Vagina (tissue), 2 donors: ENCODE measurements around the gene MTCL1.

ENCODE experiments used
- POLR2A ChIP-seq, 2 donors: fragments of 450-650 bp; IDR thresholded peaks; one replicate each; pipeline ENCODE4 v1.6.1; 2017; ENCODE audit warnings: antibody characterized with exemption in 2 of 2, mild to moderate bottlenecking in 2 of 2, moderate library complexity in 2 of 2
- TF ChIP-seq, protein P1 (sequence below), 3 experiments: fragments of 450-650 bp in 2 of 3; fragments of 200-600 bp in 1 of 3; sonication (generic) in 1 of 3; IDR thresholded peaks; one replicate each; pipeline ENCODE4 v1.5.1; 2017 to 2019; ENCODE audit warnings: antibody characterized with exemption in 3 of 3, mild to moderate bottlenecking in 2 of 3, moderate library complexity in 2 of 3

DNA sequence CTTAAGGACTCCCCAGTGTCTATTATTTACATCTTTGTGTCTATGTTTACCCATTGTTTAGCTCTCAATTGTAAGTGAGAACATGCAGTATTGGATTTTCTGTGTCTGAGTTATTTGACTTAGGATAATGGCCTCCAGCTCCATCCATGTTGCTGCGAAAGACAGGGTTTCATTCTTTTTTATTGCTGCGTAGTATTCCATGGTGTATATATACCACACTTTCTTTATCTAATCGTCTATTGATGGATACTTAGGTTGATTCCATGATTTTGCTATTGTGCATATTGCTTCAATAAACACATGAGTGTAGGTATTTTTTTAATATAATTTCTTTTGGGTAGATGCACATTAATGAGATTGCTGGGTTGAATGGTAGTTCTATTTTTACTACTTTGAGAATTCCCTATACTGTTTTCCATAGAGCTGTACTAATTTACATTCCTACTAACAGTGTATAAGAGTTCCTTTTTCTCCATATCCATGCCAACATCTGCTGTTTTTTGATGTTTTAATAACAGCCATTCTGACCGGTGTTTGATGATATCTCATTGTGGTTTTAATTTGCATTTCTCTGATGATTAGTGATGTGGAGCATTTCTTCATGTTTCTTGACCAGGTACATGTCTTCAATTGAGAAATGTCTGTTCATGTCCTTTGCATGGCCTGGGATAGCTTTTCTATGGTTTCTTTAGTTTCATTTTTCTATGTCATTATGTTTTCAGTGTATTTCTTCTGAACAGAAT, 21.8 kb downstream of the MTCL1 start:
- TF ChIP-seq POLR2A (IDR thresholded peaks at IDR 0.05): no peak
- TF ChIP-seq, protein P1, sequence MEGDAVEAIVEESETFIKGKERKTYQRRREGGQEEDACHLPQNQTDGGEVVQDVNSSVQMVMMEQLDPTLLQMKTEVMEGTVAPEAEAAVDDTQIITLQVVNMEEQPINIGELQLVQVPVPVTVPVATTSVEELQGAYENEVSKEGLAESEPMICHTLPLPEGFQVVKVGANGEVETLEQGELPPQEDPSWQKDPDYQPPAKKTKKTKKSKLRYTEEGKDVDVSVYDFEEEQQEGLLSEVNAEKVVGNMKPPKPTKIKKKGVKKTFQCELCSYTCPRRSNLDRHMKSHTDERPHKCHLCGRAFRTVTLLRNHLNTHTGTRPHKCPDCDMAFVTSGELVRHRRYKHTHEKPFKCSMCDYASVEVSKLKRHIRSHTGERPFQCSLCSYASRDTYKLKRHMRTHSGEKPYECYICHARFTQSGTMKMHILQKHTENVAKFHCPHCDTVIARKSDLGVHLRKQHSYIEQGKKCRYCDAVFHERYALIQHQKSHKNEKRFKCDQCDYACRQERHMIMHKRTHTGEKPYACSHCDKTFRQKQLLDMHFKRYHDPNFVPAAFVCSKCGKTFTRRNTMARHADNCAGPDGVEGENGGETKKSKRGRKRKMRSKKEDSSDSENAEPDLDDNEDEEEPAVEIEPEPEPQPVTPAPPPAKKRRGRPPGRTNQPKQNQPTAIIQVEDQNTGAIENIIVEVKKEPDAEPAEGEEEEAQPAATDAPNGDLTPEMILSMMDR (IDR thresholded peaks at IDR 0.05): no peak
